Mesendoderm (in vitro differentiated cells): ENCODE results near the gene TMF1.
A peak's percentile ranks its signal among the peaks of the same experiment; 100 is the strongest.

Source experiments
- DNase-seq: peaks from one replicate; pipeline ENCODE4 v3.0.0; 2013
- H2AK5ac ChIP-seq: 2 replicates; pipeline ENCODE4 v1.6.1; 2013; ENCODE audit warnings: low read length, inconsistent platforms
- H2BK120ac ChIP-seq: 2 replicates; pipeline ENCODE4 v1.6.1; 2013; ENCODE audit warnings: low read depth, mild to moderate bottlenecking, low read length, moderate library complexity, mixed read lengths
- H2BK15ac ChIP-seq: replicated peaks from 2 replicates; pipeline ENCODE4 v1.6.1; 2013; ENCODE audit warnings: low read depth, mild to moderate bottlenecking, moderate library complexity
- H2BK5ac ChIP-seq: 2 replicates; pipeline ENCODE4 v1.6.1; 2013; ENCODE audit warnings: low read length, inconsistent platforms
- H3K18ac ChIP-seq: 2 replicates; pipeline ENCODE4 v1.6.1; 2013; ENCODE audit warnings: mild to moderate bottlenecking, low read length, mixed read lengths
- H3K23ac ChIP-seq: one replicate; pipeline ENCODE4 v1.6.1; 2013; ENCODE audit warnings: low read length
- H3K27ac ChIP-seq: 2 replicates; pipeline ENCODE4 v1.5.1; 2013; ENCODE audit warnings: low read depth, mild to moderate bottlenecking, inconsistent platforms, low read length, moderate library complexity
- H3K27me3 ChIP-seq: 2 replicates; pipeline ENCODE4 v1.6.1; 2013; ENCODE audit warnings: low read length, control low read depth, mild to moderate bottlenecking, inconsistent platforms; ENCODE audit not compliant: insufficient read depth, poor library complexity
- H3K36me3 ChIP-seq: 2 replicates; pipeline ENCODE4 v1.6.1; 2013; ENCODE audit warnings: low read length, inconsistent platforms; ENCODE audit not compliant: control insufficient read depth, insufficient read depth
- H3K4ac ChIP-seq: one replicate; pipeline ENCODE4 v1.6.1; 2013; ENCODE audit warnings: low read depth, mild to moderate bottlenecking, low read length, moderate library complexity
- H3K4me1 ChIP-seq: 2 replicates; pipeline ENCODE4 v1.6.1; 2013; ENCODE audit warnings: low read depth, low read length, inconsistent platforms; ENCODE audit not compliant: control insufficient read depth
- H3K4me2 ChIP-seq: 2 replicates; pipeline ENCODE4 v1.6.1; 2013; ENCODE audit warnings: low read length
- H3K4me3 ChIP-seq: 2 replicates; pipeline ENCODE4 v1.5.1; 2013; ENCODE audit warnings: mild to moderate bottlenecking, low read length
- H3K56ac ChIP-seq: one replicate; pipeline ENCODE4 v1.6.1; 2013; ENCODE audit warnings: low read length
- H3K79me1 ChIP-seq: 2 replicates; pipeline ENCODE4 v1.6.1; 2013; ENCODE audit warnings: low read length, inconsistent platforms
- H3K79me2 ChIP-seq: 2 replicates; pipeline ENCODE4 v1.6.1; 2013; ENCODE audit warnings: mild to moderate bottlenecking, low read length; ENCODE audit not compliant: control insufficient read depth, insufficient read depth
- H3K9ac ChIP-seq: 2 replicates; pipeline ENCODE4 v1.6.1; 2013; ENCODE audit warnings: low read length, inconsistent platforms
- H4K5ac ChIP-seq: one replicate; pipeline ENCODE4 v1.6.1; 2013; ENCODE audit warnings: low read length
- H4K8ac ChIP-seq: one replicate; pipeline ENCODE4 v1.6.1; 2013; ENCODE audit warnings: low read depth, mild to moderate bottlenecking, control low read depth, low read length, moderate library complexity
- WGBS: extraction: QIAGEN DNeasy Blood & Tissue Kit; methylation state at CpG from one replicate; pipeline ENCODE4 v1.1.7; 2013; ENCODE audit warnings: low lambda C conversion rate, missing lambda C conversion rate; ENCODE audit not compliant: insufficient coverage; ENCODE audit errors: extremely low coverage; 5-methylcytosine and 5-hydroxymethylcytosine counted together

The TMF1 gene

DNA sequence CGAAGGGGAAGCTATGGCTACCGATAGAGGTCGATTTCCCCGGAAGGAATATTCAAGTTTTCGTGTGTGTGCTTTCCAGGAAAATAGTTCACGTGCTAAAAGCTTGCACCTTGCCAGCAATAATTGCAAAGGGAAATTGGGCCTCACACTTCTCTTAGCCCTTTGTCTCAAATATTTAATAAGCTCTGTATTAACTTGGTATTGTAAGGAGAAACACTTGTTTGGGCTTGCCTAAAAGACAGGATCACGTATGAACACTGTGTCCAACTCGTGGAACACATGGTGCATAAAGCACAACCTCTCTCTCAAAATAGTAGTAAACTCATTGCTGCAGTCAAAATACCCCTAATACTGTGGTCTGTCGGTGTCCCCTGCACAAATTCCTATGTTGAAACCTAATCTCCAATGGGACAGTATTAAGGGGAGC, 352 bp upstream of the TMF1 start:
- H3K18ac ChIP-seq = no peak overlapping the region
- no peak overlapping the region for H2BK120ac ChIP-seq
- no peak for DNase-seq
- no CpG with 5 or more reads among the region's 9 CpGs for WGBS
- H3K79me1 ChIP-seq = peaks cover 8% of the 10 kb centered on the region
- peak overlapping the region; percentile 56 for H3K4me3 ChIP-seq
- H3K27me3 ChIP-seq = no peaks in the 10 kb centered on the region
- no peak overlapping the region for H3K27ac ChIP-seq
- H3K4me2 ChIP-seq = peak overlapping the region; percentile 89
- H3K4me1 ChIP-seq = no peaks in the 10 kb centered on the region
- no peaks in the 10 kb centered on the region for H3K36me3 ChIP-seq
- peaks cover 14% of the 10 kb centered on the region for H3K79me2 ChIP-seq
- no peak overlapping the region for H4K8ac ChIP-seq
- no peak overlapping the region for H2BK15ac ChIP-seq
- H3K4ac ChIP-seq = no peak overlapping the region
- no peak overlapping the region for H3K23ac ChIP-seq
- H2BK5ac ChIP-seq = no peak overlapping the region
- peak overlapping the region; percentile 66 for H3K56ac ChIP-seq
- H4K5ac ChIP-seq = peak overlapping the region; percentile 50
- H2AK5ac ChIP-seq = no peak overlapping the region
- peak overlapping the region; percentile 71 for H3K9ac ChIP-seq

DNA sequence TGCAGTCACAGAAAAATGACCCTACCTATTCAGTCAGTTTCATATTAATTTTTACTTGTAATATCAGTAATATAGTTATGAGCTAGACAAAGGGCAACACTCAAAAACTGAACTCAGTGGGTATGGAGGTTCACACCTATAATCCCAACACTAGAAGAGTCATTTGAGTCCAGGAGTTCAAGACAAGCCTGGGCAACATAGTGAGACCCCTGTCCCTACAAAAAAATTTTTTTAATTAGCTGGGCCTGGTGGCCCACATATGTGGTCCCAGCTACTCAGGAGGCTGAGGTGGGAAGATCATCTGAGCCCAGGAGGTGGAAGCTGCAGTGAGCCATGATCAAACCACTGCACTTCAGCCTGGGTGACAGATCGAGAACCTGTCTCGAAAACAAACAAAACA, 3.1 kb downstream of the TMF1 start:
- Histone ChIP-seq H3K4me3 (no peak overlapping the region), H3K79me2 (peaks cover 14% of the 10 kb centered on the region), H4K8ac (no peak overlapping the region), H3K18ac (no peak overlapping the region), H3K4me1 (no peaks in the 10 kb centered on the region), H3K56ac (no peak overlapping the region), H3K4me2 (no peak overlapping the region), H2BK5ac (no peak overlapping the region), H4K5ac (no peak overlapping the region), H3K27me3 (no peaks in the 10 kb centered on the region), H2BK15ac (no peak overlapping the region), H3K27ac (no peak overlapping the region), H2BK120ac (no peak overlapping the region), H3K9ac (no peak overlapping the region), H3K36me3 (no peaks in the 10 kb centered on the region), H3K79me1 (peaks cover 8% of the 10 kb centered on the region), H3K23ac (no peak overlapping the region), H2AK5ac (no peak overlapping the region), H3K4ac (no peak overlapping the region)
- WGBS = no CpG with 5 or more reads among the region's 2 CpGs
- DNase-seq = no peak

GRCh38 chr3:69044608-69045007, 7.5 kb downstream of the TMF1 start:
- Histone ChIP-seq H3K18ac (no peak overlapping the region), H3K79me2 (peaks cover 3% of the 10 kb centered on the region), H3K36me3 (no peaks in the 10 kb centered on the region), H3K23ac (no peak overlapping the region), H4K8ac (no peak overlapping the region), H3K79me1 (peaks cover 1% of the 10 kb centered on the region), H2BK5ac (no peak overlapping the region), H3K9ac (no peak overlapping the region), H2AK5ac (no peak overlapping the region), H2BK15ac (no peak overlapping the region), H3K4me2 (no peak overlapping the region), H3K4ac (no peak overlapping the region), H3K4me1 (no peaks in the 10 kb centered on the region), H3K4me3 (no peak overlapping the region), H3K27ac (no peak overlapping the region), H3K27me3 (no peaks in the 10 kb centered on the region), H3K56ac (no peak overlapping the region), H4K5ac (no peak overlapping the region), H2BK120ac (no peak overlapping the region)
- DNase-seq = no peak
- no CpG with 5 or more reads among the region's 2 CpGs for WGBS

DNA sequence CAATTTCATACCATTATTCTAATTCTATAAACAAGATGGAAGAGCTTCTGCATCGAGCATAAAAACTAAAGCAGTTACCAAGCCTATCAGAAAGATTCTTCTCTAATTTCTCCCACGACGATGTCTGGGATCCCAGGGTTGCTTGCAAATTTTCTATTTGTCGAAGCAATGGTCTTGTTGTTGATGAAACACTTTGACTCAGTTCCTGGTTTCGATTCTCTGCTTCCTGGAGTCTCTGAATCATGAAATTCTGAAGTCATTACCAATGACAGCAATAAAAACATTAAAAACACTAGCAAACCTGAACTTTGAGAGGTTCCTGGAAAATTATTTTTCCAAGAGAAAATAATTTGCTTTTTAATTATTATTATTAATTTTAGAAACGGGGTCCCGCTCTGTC, 18.7 kb downstream of the TMF1 start:
- H3K56ac ChIP-seq = no peak overlapping the region
- no peak overlapping the region for H3K4me3 ChIP-seq
- H3K4me2 ChIP-seq = no peak overlapping the region
- WGBS = no CpG with 5 or more reads among the region's 7 CpGs
- H4K8ac ChIP-seq = no peak overlapping the region
- no peak overlapping the region for H3K18ac ChIP-seq
- H2BK15ac ChIP-seq = no peak overlapping the region
- H2BK5ac ChIP-seq = no peak overlapping the region
- H3K4me1 ChIP-seq = no peaks in the 10 kb centered on the region
- DNase-seq = no peak
- H4K5ac ChIP-seq = no peak overlapping the region
- H3K79me2 ChIP-seq = no peaks in the 10 kb centered on the region
- H3K9ac ChIP-seq = no peak overlapping the region
- no peak overlapping the region for H3K27ac ChIP-seq
- no peaks in the 10 kb centered on the region for H3K27me3 ChIP-seq
- H3K36me3 ChIP-seq = no peaks in the 10 kb centered on the region
- H3K23ac ChIP-seq = no peak overlapping the region
- no peaks in the 10 kb centered on the region for H3K79me1 ChIP-seq
- H2BK120ac ChIP-seq = no peak overlapping the region
- no peak overlapping the region for H2AK5ac ChIP-seq
- H3K4ac ChIP-seq = no peak overlapping the region

- H3K56ac ChIP-seq = no peak overlapping the region
- no peak overlapping the region for H2AK5ac ChIP-seq
- H3K23ac ChIP-seq = no peak overlapping the region
- H3K18ac ChIP-seq = no peak overlapping the region
- no peak overlapping the region for H4K8ac ChIP-seq
- H3K27me3 ChIP-seq = no peaks in the 10 kb centered on the region
- H3K79me2 ChIP-seq = no peaks in the 10 kb centered on the region
- H3K36me3 ChIP-seq = no peaks in the 10 kb centered on the region
- no peak overlapping the region for H3K4me3 ChIP-seq
- no peak overlapping the region for H2BK5ac ChIP-seq
- no peak overlapping the region for H3K4ac ChIP-seq
- no peak overlapping the region for H4K5ac ChIP-seq
- H3K4me2 ChIP-seq = no peak overlapping the region
- WGBS = no CpG with 5 or more reads among the region's 9 CpGs
- H3K4me1 ChIP-seq = no peaks in the 10 kb centered on the region
- H3K79me1 ChIP-seq = no peaks in the 10 kb centered on the region
- H2BK15ac ChIP-seq = no peak overlapping the region
- H3K9ac ChIP-seq = no peak overlapping the region
- DNase-seq = no peak
- H2BK120ac ChIP-seq = no peak overlapping the region
- H3K27ac ChIP-seq = no peak overlapping the region
These were observed 19.4 kb downstream of the TMF1 start for GRCh38 chr3:69032737-69033136.

- H4K8ac ChIP-seq = no peak overlapping the region
- no peak overlapping the region for H3K18ac ChIP-seq
- H3K9ac ChIP-seq = no peak overlapping the region
- no peaks in the 10 kb centered on the region for H3K79me1 ChIP-seq
- H3K36me3 ChIP-seq = no peaks in the 10 kb centered on the region
- no peak overlapping the region for H3K23ac ChIP-seq
- H4K5ac ChIP-seq = no peak overlapping the region
- no peak overlapping the region for H2BK5ac ChIP-seq
- H3K27ac ChIP-seq = no peak overlapping the region
- no peak overlapping the region for H3K56ac ChIP-seq
- no peak overlapping the region for H3K4ac ChIP-seq
- no peak overlapping the region for H3K4me3 ChIP-seq
- H3K4me2 ChIP-seq = no peak overlapping the region
- H3K4me1 ChIP-seq = no peaks in the 10 kb centered on the region
- no peak overlapping the region for H2AK5ac ChIP-seq
- no CpG with 5 or more reads among the region's 2 CpGs for WGBS
- H3K27me3 ChIP-seq = no peaks in the 10 kb centered on the region
- no peak overlapping the region for H2BK15ac ChIP-seq
- no peaks in the 10 kb centered on the region for H3K79me2 ChIP-seq
- no peak for DNase-seq
- no peak overlapping the region for H2BK120ac ChIP-seq
These were observed 20.0 kb downstream of the TMF1 start for GRCh38 chr3:69032142-69032541.
